Panc1 (cell line): ENCODE data around the gene GAR1. TPM values are rescaled to one million over a fixed set of nuclear protein-coding genes. Genes with fewer than 3 reads are reported as not detected.
"Not testable (repeated sequence)": the region's sequence is repeated elsewhere in the genome, so short reads cannot be mapped to it uniquely, and the experiment has no call there.

Experiments used
- ATAC-seq: fragments of 200-7000 bp; cut with Tn5 transposase; 2 replicates; pipeline ENCODE4 v1.9.1; 2020; ENCODE audit warnings: mild to moderate bottlenecking, moderate library complexity
- BruUV-seq: library from RNA; stranded (reverse); fragments of 400-500 nt; replicated peaks from 2 replicates; lab custom pipeline; 2021; lab: Mats Ljungman, UMichigan
- CTCF ChIA-PET: fragments of 300-600 bp; sonication (Branson Sonifier 250); formaldehyde crosslinking; loops from one replicate; lab custom pipeline; 2022; ENCODE audit warnings: antibody characterized with exemption; lab: Charles Lee
- POLR2A ChIA-PET: fragments of 300-600 bp; sonication (Branson Sonifier 250); formaldehyde crosslinking; loops from one replicate; lab custom pipeline; 2022; ENCODE audit warnings: antibody characterized with exemption; lab: Charles Lee
- DNase-seq: peaks from one replicate; pipeline ENCODE4 v3.0.0-alpha.2; 2010; ENCODE audit warnings: low read depth, low spot score
- H3K27ac ChIP-seq: 2 replicates; pipeline ENCODE4 v1.5.1; 2011; ENCODE audit warnings: mild to moderate bottlenecking, low read length, inconsistent platforms
- H3K27me3 ChIP-seq: fragments of 200-500 bp; sonication (Bioruptor generic); 2 replicates; pipeline ENCODE4 v1.6.0; 2014; ENCODE audit warnings: low read length, inconsistent platforms; ENCODE audit not compliant: control insufficient read depth, insufficient read depth
- H3K36me3 ChIP-seq: fragments of 200-500 bp; sonication (Bioruptor generic); 2 replicates; pipeline ENCODE4 v1.5.1; 2014; ENCODE audit warnings: inconsistent platforms, mild to moderate bottlenecking, low read length, moderate library complexity; ENCODE audit not compliant: control insufficient read depth, insufficient read depth
- H3K4me1 ChIP-seq: 2 replicates; pipeline ENCODE4 v1.5.1; 2011; ENCODE audit warnings: inconsistent platforms, mild to moderate bottlenecking, low read length, moderate library complexity; ENCODE audit not compliant: control insufficient read depth, insufficient read depth
- H3K4me3 ChIP-seq, 2 experiments: 2 replicates each; pipeline ENCODE4 v1.5.1; 2011 to 2012; ENCODE audit warnings: low read depth in 2 of 2, low read length in 2 of 2, mild to moderate bottlenecking in 2 of 2, inconsistent platforms in 1 of 2, moderate library complexity in 1 of 2
- H3K9me3 ChIP-seq: fragments of 200-500 bp; sonication (Bioruptor generic); 2 replicates; pipeline ENCODE4 v1.5.1; 2014; ENCODE audit warnings: low read depth, mild to moderate bottlenecking, inconsistent platforms, low read length, moderate library complexity; ENCODE audit not compliant: control insufficient read depth, insufficient read depth
- POLR2AphosphoS5 ChIP-seq: IDR thresholded peaks from 2 replicates; pipeline ENCODE4 v1.6.1; 2012; ENCODE audit warnings: mild to moderate bottlenecking, low read depth, low read length, moderate library complexity
- SIN3A ChIP-seq: IDR thresholded peaks from 2 replicates; pipeline ENCODE4 v1.6.1; 2012; ENCODE audit warnings: low read depth, mild to moderate bottlenecking, low read length, moderate library complexity, borderline replicate concordance; ENCODE audit not compliant: insufficient read depth
- TCF7L2 ChIP-seq: IDR thresholded peaks from 2 replicates; pipeline ENCODE4 v1.6.1; 2011; ENCODE audit warnings: mild to moderate bottlenecking, low read depth, low read length, inconsistent platforms
- in situ Hi-C: cut with HindIII; loops from 2 replicates; pipeline ENCODE4 v1.10.0; 2016; ENCODE audit warnings: low sequenced_read_pairs, low pct_unique_long_range_greater_than_20kb
- intact Hi-C: fragments of 100-400 bp; cut with micrococcal nuclease; formaldehyde crosslinking; loops from one replicate; pipeline ENCODE4 v1.10.0; 2022; ENCODE audit not compliant: unreplicated experiment
- total RNA-seq: library from RNA; stranded (reverse); gene quantifications from one replicate; pipeline ENCODE4 v1.2.1, GENCODE V29; 2021; ENCODE audit not compliant: unreplicated experiment
- TF ChIP-seq, protein P1 (sequence below), 2 experiments: IDR thresholded peaks; 2 replicates each; pipeline ENCODE4 v1.6.1; 2011 to 2012; ENCODE audit warnings: low read depth in 2 of 2, control low read depth in 1 of 2, low read length in 1 of 2, mild to moderate bottlenecking in 1 of 2, moderate library complexity in 1 of 2; ENCODE audit not compliant: insufficient read depth in 1 of 2
- TF ChIP-seq, protein P2 (sequence below): fragments of 450-650 bp; IDR thresholded peaks from 2 replicates; pipeline ENCODE4 v1.5.1; 2017; ENCODE audit warnings: mild to moderate bottlenecking

The GAR1 gene
- total RNA-seq, 1 experiment from 2014 or later, result 23.6 TPM

DNA sequence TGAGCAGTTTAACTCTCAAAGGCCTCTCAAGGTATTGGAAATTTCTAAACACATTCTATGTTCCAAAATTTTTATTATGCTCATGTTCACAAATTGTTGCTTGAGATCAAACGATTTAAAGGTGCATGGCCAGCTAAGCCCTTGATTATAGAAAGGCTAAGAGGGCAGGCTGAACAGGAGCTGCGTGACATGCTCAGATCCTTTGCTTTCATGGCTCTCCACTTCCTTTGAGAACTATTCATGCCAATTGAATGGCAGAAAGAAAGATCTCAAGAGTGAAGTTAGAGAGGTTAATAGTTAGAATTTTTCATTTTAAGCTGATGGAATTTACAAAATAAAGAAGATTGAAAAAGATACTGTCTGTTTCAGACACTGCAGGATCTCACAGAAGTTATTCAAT, 32.9 kb downstream of the GAR1 start:
- in situ Hi-C loops, result no loop called here
- H3K36me3 ChIP-seq, result no peaks in the 10 kb centered on the region
- CTCF ChIA-PET, result no interaction called here
- H3K27me3 ChIP-seq, result peaks cover 2% of the 10 kb centered on the region; the same call in 1 of the 2 replicates
- POLR2A ChIA-PET, result interaction anchor here (0.6 kb wide), 1 partner anchor 153 kb away, joined by 11 read pairs; no protein-coding TSS in a partner anchor
- H3K27ac ChIP-seq, result no peak overlapping the region
- no peaks in the 10 kb centered on the region for H3K9me3 ChIP-seq
- DNase-seq (no peak), ATAC-seq (no peak)
- intact Hi-C loops, result no loop called here
- TF ChIP-seq POLR2AphosphoS5 (no peak), TCF7L2 (no peak), SIN3A (no peak)
- TF ChIP-seq, protein P1, sequence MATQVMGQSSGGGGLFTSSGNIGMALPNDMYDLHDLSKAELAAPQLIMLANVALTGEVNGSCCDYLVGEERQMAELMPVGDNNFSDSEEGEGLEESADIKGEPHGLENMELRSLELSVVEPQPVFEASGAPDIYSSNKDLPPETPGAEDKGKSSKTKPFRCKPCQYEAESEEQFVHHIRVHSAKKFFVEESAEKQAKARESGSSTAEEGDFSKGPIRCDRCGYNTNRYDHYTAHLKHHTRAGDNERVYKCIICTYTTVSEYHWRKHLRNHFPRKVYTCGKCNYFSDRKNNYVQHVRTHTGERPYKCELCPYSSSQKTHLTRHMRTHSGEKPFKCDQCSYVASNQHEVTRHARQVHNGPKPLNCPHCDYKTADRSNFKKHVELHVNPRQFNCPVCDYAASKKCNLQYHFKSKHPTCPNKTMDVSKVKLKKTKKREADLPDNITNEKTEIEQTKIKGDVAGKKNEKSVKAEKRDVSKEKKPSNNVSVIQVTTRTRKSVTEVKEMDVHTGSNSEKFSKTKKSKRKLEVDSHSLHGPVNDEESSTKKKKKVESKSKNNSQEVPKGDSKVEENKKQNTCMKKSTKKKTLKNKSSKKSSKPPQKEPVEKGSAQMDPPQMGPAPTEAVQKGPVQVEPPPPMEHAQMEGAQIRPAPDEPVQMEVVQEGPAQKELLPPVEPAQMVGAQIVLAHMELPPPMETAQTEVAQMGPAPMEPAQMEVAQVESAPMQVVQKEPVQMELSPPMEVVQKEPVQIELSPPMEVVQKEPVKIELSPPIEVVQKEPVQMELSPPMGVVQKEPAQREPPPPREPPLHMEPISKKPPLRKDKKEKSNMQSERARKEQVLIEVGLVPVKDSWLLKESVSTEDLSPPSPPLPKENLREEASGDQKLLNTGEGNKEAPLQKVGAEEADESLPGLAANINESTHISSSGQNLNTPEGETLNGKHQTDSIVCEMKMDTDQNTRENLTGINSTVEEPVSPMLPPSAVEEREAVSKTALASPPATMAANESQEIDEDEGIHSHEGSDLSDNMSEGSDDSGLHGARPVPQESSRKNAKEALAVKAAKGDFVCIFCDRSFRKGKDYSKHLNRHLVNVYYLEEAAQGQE (IDR thresholded peaks at IDR 0.05; ENCODE audit: insufficient read depth in 1 of 2, low read depth in 2 of 2, low read length in 1 of 2), result no peak
- TF ChIP-seq, protein P2, sequence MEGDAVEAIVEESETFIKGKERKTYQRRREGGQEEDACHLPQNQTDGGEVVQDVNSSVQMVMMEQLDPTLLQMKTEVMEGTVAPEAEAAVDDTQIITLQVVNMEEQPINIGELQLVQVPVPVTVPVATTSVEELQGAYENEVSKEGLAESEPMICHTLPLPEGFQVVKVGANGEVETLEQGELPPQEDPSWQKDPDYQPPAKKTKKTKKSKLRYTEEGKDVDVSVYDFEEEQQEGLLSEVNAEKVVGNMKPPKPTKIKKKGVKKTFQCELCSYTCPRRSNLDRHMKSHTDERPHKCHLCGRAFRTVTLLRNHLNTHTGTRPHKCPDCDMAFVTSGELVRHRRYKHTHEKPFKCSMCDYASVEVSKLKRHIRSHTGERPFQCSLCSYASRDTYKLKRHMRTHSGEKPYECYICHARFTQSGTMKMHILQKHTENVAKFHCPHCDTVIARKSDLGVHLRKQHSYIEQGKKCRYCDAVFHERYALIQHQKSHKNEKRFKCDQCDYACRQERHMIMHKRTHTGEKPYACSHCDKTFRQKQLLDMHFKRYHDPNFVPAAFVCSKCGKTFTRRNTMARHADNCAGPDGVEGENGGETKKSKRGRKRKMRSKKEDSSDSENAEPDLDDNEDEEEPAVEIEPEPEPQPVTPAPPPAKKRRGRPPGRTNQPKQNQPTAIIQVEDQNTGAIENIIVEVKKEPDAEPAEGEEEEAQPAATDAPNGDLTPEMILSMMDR, result no peak
- no peak overlapping the region for H3K4me3 ChIP-seq
- no peaks in the 10 kb centered on the region for H3K4me1 ChIP-seq
- no TSS peak for BruUV-seq

DNA sequence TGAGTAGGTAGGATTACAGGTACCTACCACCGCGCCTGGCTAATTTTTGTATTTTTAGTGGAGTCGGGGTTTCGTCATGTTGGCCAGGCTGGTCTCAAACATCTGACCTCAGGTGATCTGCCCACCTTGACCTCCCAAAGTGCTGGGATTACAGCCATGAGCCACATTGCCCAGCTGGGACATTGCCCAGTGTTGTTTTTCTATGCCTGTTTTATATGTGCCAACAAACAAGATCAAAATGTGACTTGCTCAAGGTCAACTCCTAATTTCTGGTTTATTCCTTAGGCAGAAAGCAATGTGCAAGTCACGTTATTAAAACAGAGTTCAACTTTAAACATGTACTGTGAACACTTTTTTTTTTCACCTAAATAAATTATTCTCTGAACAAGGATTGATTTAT, 35.0 kb downstream of the GAR1 start:
- no peak overlapping the region for H3K27ac ChIP-seq
- no peaks in the 10 kb centered on the region for H3K9me3 ChIP-seq
- no peak for ATAC-seq
- intact Hi-C loops, result no loop called here
- H3K36me3 ChIP-seq, result no peaks in the 10 kb centered on the region
- BruUV-seq, result no TSS peak
- POLR2A ChIA-PET, result no interaction called here
- DNase-seq, result no peak
- no peak for TF ChIP-seq TCF7L2
- TF ChIP-seq POLR2AphosphoS5, result no peak
- TF ChIP-seq SIN3A, result no peak
- TF ChIP-seq, protein P2, result no peak
- TF ChIP-seq, protein P1 (IDR thresholded peaks at IDR 0.05; ENCODE audit: insufficient read depth in 1 of 2, low read depth in 2 of 2, low read length in 1 of 2), result no peak
- H3K27me3 ChIP-seq, result peaks cover 2% of the 10 kb centered on the region; the same call in 1 of the 2 replicates
- no peaks in the 10 kb centered on the region for H3K4me1 ChIP-seq
- CTCF ChIA-PET, result no interaction called here
- no peak overlapping the region for H3K4me3 ChIP-seq
- in situ Hi-C loops, result no loop called here

DNA sequence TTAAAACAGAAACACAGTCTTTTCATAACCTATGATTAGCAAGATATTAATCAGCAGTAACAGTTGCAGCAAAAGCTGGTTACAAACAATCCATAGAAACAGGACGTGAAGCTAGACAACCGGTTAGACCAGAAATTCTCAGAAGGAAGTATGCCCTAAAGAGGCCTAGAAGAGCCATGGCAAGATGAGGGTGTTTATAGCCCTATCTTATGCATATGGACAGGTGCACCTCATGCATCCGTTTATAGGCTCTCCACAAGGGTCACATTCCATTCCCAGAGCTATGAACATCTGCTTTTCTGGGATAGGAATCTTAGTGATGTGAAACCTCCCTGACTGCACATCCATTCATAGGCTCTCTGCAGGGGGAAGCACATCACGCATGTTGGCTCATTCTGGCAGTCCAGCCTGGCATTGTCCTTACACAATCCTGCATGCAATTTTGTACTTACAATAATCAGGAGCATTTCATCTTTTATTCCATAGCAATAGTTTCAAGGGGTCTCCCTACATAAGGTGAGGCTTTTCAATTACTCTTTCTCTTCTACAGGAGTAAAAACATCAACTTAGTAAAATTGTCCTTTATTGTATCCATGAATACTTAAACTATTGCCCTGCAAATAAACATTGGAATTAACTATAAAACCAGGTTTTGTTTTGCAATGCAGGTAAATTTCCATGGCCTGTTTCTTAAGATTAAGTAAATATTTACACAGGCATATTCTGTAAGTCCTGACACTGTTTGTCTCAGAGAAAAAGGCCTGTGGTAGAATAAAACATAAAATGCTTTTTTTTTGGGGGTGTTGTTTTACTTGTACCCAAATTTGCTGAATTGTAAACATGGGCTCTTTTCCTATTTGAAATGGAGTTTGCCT, 44.1 kb downstream of the GAR1 start:
- DNase-seq, CTCF ChIA-PET, H3K4me3 ChIP-seq, intact Hi-C loops, in situ Hi-C loops, ATAC-seq, H3K9me3 ChIP-seq, H3K36me3 ChIP-seq, H3K4me1 ChIP-seq, BruUV-seq, POLR2A ChIA-PET, H3K27ac ChIP-seq, H3K27me3 ChIP-seq: not testable (repeated sequence)
